Adrenal gland (tissue), 12 donors: Measurements from ENCODE around the gene CNTN1. TPM values are rescaled to one million over a fixed set of nuclear protein-coding genes. Genes with fewer than 3 reads are reported as not detected.

Experiments
- DNase-seq, 7 donors: peaks; one replicate each; pipeline ENCODE4 v3.0.0-alpha.2; 2019 to 2020
- H3K27ac ChIP-seq, 5 donors: fragments of 200-600 bp; sonication (generic) in 4 of 5; 1 replicate in 3 of 5; 2 replicates in 2 of 5; pipeline versions ENCODE4 v1.5.1 to v1.8.0; 2016 to 2020; ENCODE audit warnings: mild to moderate bottlenecking in 1 of 5
- H3K27me3 ChIP-seq: fragments of 200-600 bp; 2 replicates; pipeline ENCODE4 v1.8.0; 2021
- H3K36me3 ChIP-seq, 2 donors: fragments of 200-600 bp; replicated peaks in 1 of 2; 1 replicate in 1 of 2; 2 replicates in 1 of 2; pipeline versions ENCODE4 v1.5.1 to v1.8.0; 2018 to 2022
- H3K4me1 ChIP-seq, 2 donors: fragments of 200-600 bp; replicated peaks in 1 of 2; 1 replicate in 1 of 2; 2 replicates in 1 of 2; pipeline versions ENCODE4 v1.5.1 to v1.8.0; 2018 to 2021
- H3K4me3 ChIP-seq, 4 donors: fragments of 200-600 bp; sonication (generic) in 3 of 4; one replicate each; pipeline ENCODE4 v1.5.1; 2016 to 2018
- H3K9me3 ChIP-seq, 3 donors: fragments of 200-600 bp; sonication (generic) in 1 of 3; replicated peaks in 1 of 3; 1 replicate in 2 of 3; 2 replicates in 1 of 3; pipeline versions ENCODE4 v1.5.1 to v1.8.0; 2016 to 2021
- CTCF ChIP-seq, 6 experiments: fragments of 450-650 bp in 4 of 6; fragments of 200-600 bp in 2 of 6; sonication (generic) in 1 of 6; IDR thresholded peaks; 1 replicate in 5 of 6; 2 replicates in 1 of 6; pipeline versions ENCODE4 v1.5.1 to v1.8.0; 2016 to 2021; ENCODE audit warnings: antibody characterized with exemption in 6 of 6, mild to moderate bottlenecking in 2 of 6, moderate library complexity in 1 of 6
- POLR2A ChIP-seq, 2 donors: fragments of 450-650 bp; IDR thresholded peaks; one replicate each; pipeline ENCODE4 v1.6.1; 2017; ENCODE audit warnings: antibody characterized with exemption in 2 of 2, mild to moderate bottlenecking in 2 of 2, moderate library complexity in 1 of 2
- WGBS, 4 donors: extraction: QIAGEN DNeasy Blood & Tissue Kit in 2 of 4; methylation state at CpG; one replicate each; pipeline versions ENCODE4 v1.1.5 to v1.1.7; 2013 to 2017; 5-methylcytosine and 5-hydroxymethylcytosine counted together
- intact Hi-C, 2 donors: fragments of 100-400 bp; cut with DNase I; formaldehyde crosslinking; loops; one replicate each; pipeline versions ENCODE4 v1.14.1 to v1.15.0; 2022 to 2023
- polyA plus RNA-seq, 3 donors: library from polyadenylated mRNA; stranded (reverse); fragments of 200-250 nt in 2 of 3; fragments of 350-450 nt in 1 of 3; fragmentation: Illumina TruSeq in 1 of 3; extraction: RNeasy Lipid Tissue Mini Kit (QIAGEN cat#74804) in 1 of 3; gene quantifications; one replicate each; pipeline ENCODE4 v1.2.3, GENCODE V29; 2013 to 2014
- total RNA-seq, 9 donors: library from RNA; depleted of rRNA in 4 of 9; stranded (reverse); fragments of >200 nt in 4 of 9; fragments of 120-200 nt in 1 of 9; fragmentation: NEBNext Ultra II Directional in 1 of 9; extraction: Animal tissue kit (Norgen Biotek cat#: 25700) in 1 of 9; gene quantifications; one replicate each; pipeline versions ENCODE4 v1.1.0 to v1.2.4, GENCODE V29; 2013 to 2023
- donor health status: healthy with polysubstance abuse.
- donor health status: Bipolar disorder and iron deficiency.
- donor health status: DM: yes; HTN: yes; CAD: no.
- donor health status: DM: no; HTN: no; CAD: no.
- donor health status: DM: no; HTN: no; CAD: no.
- donor health status: DM: yes; HTN: yes; CAD: no.

CNTN1 gene
- total and polyA plus RNA-seq, 12 donors = 3.8 to 76.8 (median 20.7) TPM

- 78 to 92% (median 91%) methylated on average over 5 to 6 of the region's 6 CpGs for WGBS, 4 donors
- Histone ChIP-seq H3K9me3 (peaks cover 0 to 5% (median 0%) of the 10 kb centered on the region in 3 donors), H3K27me3 (no peaks in the 10 kb centered on the region), H3K36me3 (no peaks in the 10 kb centered on the region), H3K27ac (no peak overlapping the region), H3K4me1 (no peaks in the 10 kb centered on the region), H3K4me3 (no peak overlapping the region)
- DNase-seq = no peak
- intact Hi-C loops = no loop called here
- TF ChIP-seq CTCF (IDR thresholded peaks at IDR 0.05) (no peak), POLR2A (IDR thresholded peaks at IDR 0.05) (no peak)
Measured at GRCh38 chr12:40837891-40838429, 145.7 kb downstream of the CNTN1 start.

GRCh38 chr12:40843495-40843894 lies 151.3 kb downstream of the CNTN1 start:
- DNase-seq = no peak
- Histone ChIP-seq H3K4me1 (no peaks in the 10 kb centered on the region), H3K27ac (no peak overlapping the region), H3K4me3 (no peak overlapping the region), H3K27me3 (no peaks in the 10 kb centered on the region), H3K9me3 (peaks cover 0 to 5% (median 0%) of the 10 kb centered on the region in 3 donors), H3K36me3 (no peaks in the 10 kb centered on the region)
- TF ChIP-seq CTCF (IDR thresholded peaks at IDR 0.05) (no peak), POLR2A (IDR thresholded peaks at IDR 0.05) (no peak)
- 57 to 67% (median 63%) methylated on average over 3 of the region's 3 CpGs for WGBS, 4 donors
- intact Hi-C loops = no loop called here

- Histone ChIP-seq H3K4me1 (no peaks in the 10 kb centered on the region), H3K9me3 (no peaks in the 10 kb centered on the region), H3K4me3 (no peak overlapping the region), H3K36me3 (no peaks in the 10 kb centered on the region), H3K27ac (no peak overlapping the region), H3K27me3 (no peaks in the 10 kb centered on the region)
- intact Hi-C loops = no loop called here
- no peak for DNase-seq
- 62 to 76% (median 74%) methylated on average over 1 of the region's 1 CpG for WGBS, 4 donors
- TF ChIP-seq POLR2A (IDR thresholded peaks at IDR 0.05) (no peak), CTCF (IDR thresholded peaks at IDR 0.05) (no peak)
Measured at GRCh38 chr12:40853221-40853620, 161.0 kb downstream of the CNTN1 start.

- WGBS, 4 donors = 46 to 69% (median 54%) methylated on average over 4 of the region's 4 CpGs
- Histone ChIP-seq H3K4me1 (no peaks in the 10 kb centered on the region), H3K36me3 (no peaks in the 10 kb centered on the region), H3K4me3 (no peak overlapping the region), H3K27ac (no peak overlapping the region), H3K9me3 (no peaks in the 10 kb centered on the region), H3K27me3 (no peaks in the 10 kb centered on the region)
- intact Hi-C loops = no loop called here
- TF ChIP-seq CTCF (IDR thresholded peaks at IDR 0.05) (no peak), POLR2A (IDR thresholded peaks at IDR 0.05) (no peak)
- DNase-seq = no peak
Measured at GRCh38 chr12:40854604-40855003, 162.4 kb downstream of the CNTN1 start.
